Tibial nerve (tissue), 4 donors: ENCODE data around the gene DENND4C.

ENCODE experiments used
- CTCF ChIP-seq, 5 experiments: fragments of 200-600 bp in 3 of 5; fragments of 450-650 bp in 2 of 5; sonication (generic) in 3 of 5; IDR thresholded peaks; one replicate each; pipeline ENCODE4 v1.5.1; 2016 to 2019; ENCODE audit warnings: antibody characterized with exemption in 5 of 5, mild to moderate bottlenecking in 3 of 5, moderate library complexity in 2 of 5
- EP300 ChIP-seq, 2 donors: sonication (generic); formaldehyde crosslinking; IDR thresholded peaks; one replicate each; pipeline ENCODE4 v1.6.1; 2017; ENCODE audit warnings: antibody characterized with exemption in 2 of 2, mild to moderate bottlenecking in 1 of 2
- POLR2A ChIP-seq, 2 donors: fragments of 450-650 bp; IDR thresholded peaks; one replicate each; pipeline ENCODE4 v1.6.1; 2017; ENCODE audit warnings: antibody characterized with exemption in 2 of 2, mild to moderate bottlenecking in 2 of 2, moderate library complexity in 2 of 2

GRCh38 chr9:19255112-19255511 lies 24.6 kb downstream of the DENND4C start:
- TF ChIP-seq CTCF (IDR thresholded peaks at IDR 0.05): no peak
- TF ChIP-seq EP300 (IDR thresholded peaks at IDR 0.05): no peak
- TF ChIP-seq POLR2A (IDR thresholded peaks at IDR 0.05): no peak
